ENCODE results near the gene CISH. TPM values are rescaled to one million over a fixed set of nuclear protein-coding genes. Genes with fewer than 3 reads are reported as not detected.

CISH gene
- total and polyA plus RNA-seq, 4 donors: 37.8 to 104 (median 46.6) TPM

GRCh38 chr3:50606596-50606995, 5.0 kb downstream of the CISH start:
- Histone ChIP-seq H3K4me3 (no peak overlapping the region), H3K27me3 (ENCODE audit: control insufficient read depth in 3 of 3, insufficient read depth in 3 of 3, low read length in 2 of 3) (no peaks in the 10 kb centered on the region), H3K9ac (ENCODE audit: insufficient read depth in 1 of 2, low read length in 2 of 2) (no peak overlapping the region), H3K27ac (ENCODE audit: low read depth in 1 of 2, low read length in 1 of 2) (peak overlapping the region; percentile 27 to 57), H3K36me3 (ENCODE audit: control insufficient read depth in 4 of 4, insufficient read depth in 4 of 4, low read length in 4 of 4) (peaks cover 6 to 40% (median 36%) of the 10 kb centered on the region in 4 donors), H3K4me1 (ENCODE audit: control insufficient read depth in 5 of 5, insufficient read depth in 5 of 5, low read length in 5 of 5) (peaks cover 13 to 59% (median 39%) of the 10 kb centered on the region in 5 donors), H3K9me3 (ENCODE audit: control insufficient read depth in 4 of 4, insufficient read depth in 3 of 4, low read length in 3 of 4) (no peaks in the 10 kb centered on the region)
- ATAC-seq (ENCODE audit: insufficient read depth, low FRiP score) (no peak), DNase-seq (no peak)
- no peak for TF ChIP-seq CTCF (IDR thresholded peaks at IDR 0.05; ENCODE audit: control extremely low read depth, extremely low read depth)
- 38 to 59% methylated on average over 6 of the region's 6 CpGs for WGBS, 2 donors

- no peak for TF ChIP-seq CTCF (IDR thresholded peaks at IDR 0.05; ENCODE audit: control extremely low read depth, extremely low read depth)
- WGBS, 2 donors: 55 to 64% methylated on average over 5 of the region's 5 CpGs
- Histone ChIP-seq H3K9me3 (ENCODE audit: control insufficient read depth in 4 of 4, insufficient read depth in 3 of 4, low read length in 3 of 4) (no peaks in the 10 kb centered on the region), H3K27ac (ENCODE audit: low read depth in 1 of 2, low read length in 1 of 2) (peak overlapping the region; percentile 48 to 84), H3K9ac (ENCODE audit: insufficient read depth in 1 of 2, low read length in 2 of 2) (peak overlapping the region in 1 of 2 donors; percentile 19), H3K36me3 (ENCODE audit: control insufficient read depth in 4 of 4, insufficient read depth in 4 of 4, low read length in 4 of 4) (peaks cover 6 to 37% (median 35%) of the 10 kb centered on the region in 4 donors), H3K27me3 (ENCODE audit: control insufficient read depth in 3 of 3, insufficient read depth in 3 of 3, low read length in 2 of 3) (no peaks in the 10 kb centered on the region), H3K4me1 (ENCODE audit: control insufficient read depth in 5 of 5, insufficient read depth in 5 of 5, low read length in 5 of 5) (peaks cover 13 to 60% (median 46%) of the 10 kb centered on the region in 5 donors), H3K4me3 (no peak overlapping the region)
- ATAC-seq (ENCODE audit: insufficient read depth, low FRiP score) (no peak), DNase-seq (no peak)
These were observed 5.7 kb downstream of the CISH start for GRCh38 chr3:50605901-50606326.

- peak overlapping the region; percentile 48 to 84 for H3K27ac ChIP-seq (ENCODE audit: low read depth in 1 of 2, low read length in 1 of 2)
- WGBS, 2 donors: 53 to 60% methylated on average over 14 of the region's 14 CpGs
- no peak overlapping the region for H3K4me3 ChIP-seq
- H3K27me3 ChIP-seq (ENCODE audit: control insufficient read depth in 3 of 3, insufficient read depth in 3 of 3, low read length in 2 of 3): no peaks in the 10 kb centered on the region
- peaks cover 6 to 37% (median 31%) of the 10 kb centered on the region in 4 donors for H3K36me3 ChIP-seq (ENCODE audit: control insufficient read depth in 4 of 4, insufficient read depth in 4 of 4, low read length in 4 of 4)
- no peak for DNase-seq
- ATAC-seq (ENCODE audit: insufficient read depth, low FRiP score): no peak
- H3K4me1 ChIP-seq (ENCODE audit: control insufficient read depth in 5 of 5, insufficient read depth in 5 of 5, low read length in 5 of 5): peaks cover 21 to 59% (median 46%) of the 10 kb centered on the region in 5 donors
- no peak overlapping the region for H3K9ac ChIP-seq (ENCODE audit: insufficient read depth in 1 of 2, low read length in 2 of 2)
- H3K9me3 ChIP-seq (ENCODE audit: control insufficient read depth in 4 of 4, insufficient read depth in 3 of 4, low read length in 3 of 4): no peaks in the 10 kb centered on the region
- no peak for TF ChIP-seq CTCF (IDR thresholded peaks at IDR 0.05; ENCODE audit: control extremely low read depth, extremely low read depth)
These were observed 6.7 kb downstream of the CISH start for GRCh38 chr3:50604628-50605588.
